Vagina (tissue), 2 donors: ENCODE results near the gene NODAL. TPM values are rescaled to one million over a fixed set of nuclear protein-coding genes. Genes with fewer than 3 reads are reported as not detected.
A peak's percentile ranks its signal among the peaks of the same experiment; 100 is the strongest.

ENCODE experiments used
- DNase-seq, 2 donors: peaks; one replicate each; pipeline ENCODE4 v3.0.0-alpha.2; 2017; ENCODE audit errors: extremely low spot score in 2 of 2
- H3K27ac ChIP-seq: fragments of 200-600 bp; sonication (generic); one replicate; pipeline ENCODE4 v1.5.1; 2019
- H3K27me3 ChIP-seq: fragments of 200-600 bp; sonication (generic); one replicate; pipeline ENCODE4 v1.5.1; 2019
- H3K36me3 ChIP-seq, 2 donors: fragments of 200-600 bp; sonication (generic); one replicate each; pipeline ENCODE4 v1.5.1; 2017 to 2019
- H3K4me1 ChIP-seq: fragments of 200-600 bp; sonication (generic); one replicate; pipeline ENCODE4 v1.5.1; 2019
- H3K4me3 ChIP-seq, 2 donors: fragments of 200-600 bp; sonication (generic); 1 replicate in 1 of 2; 2 replicates in 1 of 2; pipeline ENCODE4 v1.5.1; 2016 to 2019
- H3K9me3 ChIP-seq: fragments of 200-600 bp; sonication (generic); one replicate; pipeline ENCODE4 v1.5.1; 2019
- CTCF ChIP-seq, 3 experiments: fragments of 450-650 bp in 2 of 3; fragments of 200-600 bp in 1 of 3; sonication (generic) in 1 of 3; IDR thresholded peaks; one replicate each; pipeline ENCODE4 v1.5.1; 2017 to 2019; ENCODE audit warnings: antibody characterized with exemption in 3 of 3, mild to moderate bottlenecking in 2 of 3, moderate library complexity in 2 of 3
- POLR2A ChIP-seq, 2 donors: fragments of 450-650 bp; IDR thresholded peaks; one replicate each; pipeline ENCODE4 v1.6.1; 2017; ENCODE audit warnings: antibody characterized with exemption in 2 of 2, mild to moderate bottlenecking in 2 of 2, moderate library complexity in 2 of 2
- POLR2AphosphoS5 ChIP-seq, 2 donors: sonication (generic); formaldehyde crosslinking; IDR thresholded peaks; one replicate each; pipeline ENCODE4 v1.9.0; 2017; ENCODE audit warnings: antibody characterized with exemption in 2 of 2, mild to moderate bottlenecking in 2 of 2, low read depth in 1 of 2; ENCODE audit not compliant: insufficient read depth in 1 of 2
- intact Hi-C: fragments of 100-400 bp; cut with DNase I; formaldehyde crosslinking; loops from one replicate; pipeline ENCODE4 v1.15.1; 2023
- total RNA-seq: library from RNA; depleted of rRNA; stranded (reverse); fragments of >200 nt; gene quantifications from one replicate; pipeline ENCODE4 v1.2.3, GENCODE V29; 2016

The NODAL gene
- total RNA-seq, 1 donor from 2014 or later, result not detected

GRCh38 chr10:70457759-70458305 lies 16.4 kb upstream of the NODAL start:
- TF ChIP-seq POLR2AphosphoS5 (IDR thresholded peaks at IDR 0.05; ENCODE audit: insufficient read depth in 1 of 2, low read depth in 1 of 2) (no peak), POLR2A (IDR thresholded peaks at IDR 0.05) (no peak), CTCF (IDR thresholded peaks at IDR 0.05) (no peak)

DNA sequence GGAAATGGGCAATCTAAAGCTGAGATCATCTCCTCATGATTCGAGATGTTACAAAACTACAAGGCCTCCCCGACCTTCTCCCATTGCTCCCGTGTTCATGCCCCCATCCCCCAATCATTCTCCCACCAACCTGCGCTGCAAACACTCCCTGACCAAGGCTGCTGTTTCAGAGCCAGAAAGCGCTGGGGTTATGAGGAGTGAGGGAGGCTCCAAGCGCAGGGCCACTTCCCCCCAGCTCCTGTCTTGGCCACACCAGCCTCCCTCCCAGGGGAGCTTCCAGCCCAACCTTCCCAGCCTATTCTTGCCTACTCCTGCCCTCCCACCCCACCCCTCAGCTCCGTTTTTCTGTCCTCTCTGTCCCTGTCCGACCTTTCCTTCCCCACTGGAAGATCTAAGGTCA lies 14.7 kb upstream of the NODAL start:
- no peak overlapping the region for H3K4me3 ChIP-seq
- intact Hi-C loops, result no loop called here
- H3K27ac ChIP-seq, result no peak overlapping the region
- no peaks in the 10 kb centered on the region for H3K27me3 ChIP-seq
- H3K4me1 ChIP-seq, result peaks cover 14% of the 10 kb centered on the region
- H3K9me3 ChIP-seq, result no peaks in the 10 kb centered on the region
- no peak for DNase-seq
- no peak for TF ChIP-seq POLR2A (IDR thresholded peaks at IDR 0.05)
- TF ChIP-seq POLR2AphosphoS5 (IDR thresholded peaks at IDR 0.05; ENCODE audit: insufficient read depth in 1 of 2, low read depth in 1 of 2), result no peak
- no peak for TF ChIP-seq CTCF (IDR thresholded peaks at IDR 0.05)
- H3K36me3 ChIP-seq, result no peaks in the 10 kb centered on the region

More at GRCh38 chr10:70457759-70458305, 16.4 kb upstream of the NODAL start:
- no peaks in the 10 kb centered on the region for H3K27me3 ChIP-seq
- H3K4me1 ChIP-seq, result peaks cover 26% of the 10 kb centered on the region
- H3K4me3 ChIP-seq, result peak overlapping the region; percentile 26 to 29
- peak overlapping the region; percentile 59 for H3K27ac ChIP-seq
- no peaks in the 10 kb centered on the region for H3K36me3 ChIP-seq
- no peaks in the 10 kb centered on the region for H3K9me3 ChIP-seq
- intact Hi-C loops, result no loop called here
- no peak for DNase-seq

GRCh38 chr10:70455213-70455630 lies 13.7 kb upstream of the NODAL start:
- Histone ChIP-seq H3K4me1 (peaks cover 14% of the 10 kb centered on the region), H3K27ac (no peak overlapping the region), H3K36me3 (no peaks in the 10 kb centered on the region), H3K27me3 (no peaks in the 10 kb centered on the region), H3K4me3 (no peak overlapping the region), H3K9me3 (no peaks in the 10 kb centered on the region)
- intact Hi-C loops, result no loop called here
- no peak for DNase-seq
- no peak for TF ChIP-seq CTCF (IDR thresholded peaks at IDR 0.05)
- TF ChIP-seq POLR2A (IDR thresholded peaks at IDR 0.05), result no peak
- no peak for TF ChIP-seq POLR2AphosphoS5 (IDR thresholded peaks at IDR 0.05; ENCODE audit: insufficient read depth in 1 of 2, low read depth in 1 of 2)

- H3K27ac ChIP-seq, result no peak overlapping the region
- H3K9me3 ChIP-seq, result no peaks in the 10 kb centered on the region
- peaks cover 5% of the 10 kb centered on the region for H3K4me1 ChIP-seq
- intact Hi-C loops, result no loop called here
- H3K27me3 ChIP-seq, result no peaks in the 10 kb centered on the region
- H3K36me3 ChIP-seq, result no peaks in the 10 kb centered on the region
- H3K4me3 ChIP-seq, result no peak overlapping the region
- DNase-seq, result no peak
- no peak for TF ChIP-seq POLR2A (IDR thresholded peaks at IDR 0.05)
- no peak for TF ChIP-seq CTCF (IDR thresholded peaks at IDR 0.05)
- no peak for TF ChIP-seq POLR2AphosphoS5 (IDR thresholded peaks at IDR 0.05; ENCODE audit: insufficient read depth in 1 of 2, low read depth in 1 of 2)
Measured at GRCh38 chr10:70448236-70448635, 6.8 kb upstream of the NODAL start.

DNA sequence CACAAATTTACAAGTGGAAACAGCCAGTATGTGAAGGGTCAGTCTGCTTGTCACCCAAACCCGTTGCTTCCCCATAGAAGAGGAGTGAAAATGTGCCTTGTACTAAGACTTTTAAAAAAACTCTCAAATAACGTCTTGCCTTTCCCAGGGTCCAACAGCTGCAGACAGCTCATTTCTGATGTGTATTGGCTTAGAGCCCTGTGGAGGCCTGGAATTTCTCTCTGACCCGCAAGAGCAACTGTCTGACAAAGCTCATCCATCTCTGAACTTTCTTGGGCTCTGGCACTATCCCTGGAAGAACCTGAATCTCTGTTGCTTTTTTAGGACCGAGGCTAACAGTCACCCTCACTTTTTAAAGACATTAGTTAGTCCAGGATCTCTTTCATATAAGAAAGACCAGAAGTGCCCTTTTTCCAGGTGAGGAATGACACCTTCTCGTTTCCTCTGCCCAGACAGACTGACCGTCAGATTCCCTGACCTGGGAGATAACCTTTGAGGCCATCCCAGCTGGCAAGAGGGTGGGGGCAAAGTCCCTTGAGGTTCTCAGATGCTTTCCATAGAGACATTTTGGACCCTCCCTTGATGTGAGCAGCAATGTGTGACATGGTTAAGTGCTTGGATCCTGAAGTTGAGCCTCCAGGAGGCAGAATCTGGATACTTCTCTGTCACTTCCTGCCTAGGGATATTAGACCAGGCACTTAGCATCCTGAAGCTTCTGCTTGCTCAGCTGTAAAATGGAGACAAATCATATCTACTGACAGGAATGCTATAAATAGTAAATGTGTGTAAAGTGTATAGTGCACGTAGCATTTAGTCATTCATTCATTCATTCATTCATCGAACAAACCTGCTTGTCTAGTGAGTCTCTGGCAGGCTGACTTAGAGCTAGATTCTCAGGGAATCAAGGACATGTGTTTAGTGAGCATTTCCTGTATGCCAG lies 4.5 kb upstream of the NODAL start:
- intact Hi-C loops, result no loop called here
- H3K9me3 ChIP-seq, result no peaks in the 10 kb centered on the region
- no peak for DNase-seq
- H3K36me3 ChIP-seq, result no peaks in the 10 kb centered on the region
- H3K4me3 ChIP-seq, result no peak overlapping the region
- no peak overlapping the region for H3K27ac ChIP-seq
- peaks cover 16% of the 10 kb centered on the region for H3K4me1 ChIP-seq
- H3K27me3 ChIP-seq, result no peaks in the 10 kb centered on the region
- TF ChIP-seq POLR2AphosphoS5 (IDR thresholded peaks at IDR 0.05; ENCODE audit: insufficient read depth in 1 of 2, low read depth in 1 of 2) (no peak), POLR2A (IDR thresholded peaks at IDR 0.05) (no peak), CTCF (IDR thresholded peaks at IDR 0.05) (no peak)
